Stimulated activated CD4-positive, alpha-beta T cell treated with anti-CD3 and anti-CD28 coated beads, Interleukin-1b, Interleukin-23, amount 100 ng/mL, for 48 hours (primary cell): Measurements from ENCODE around the gene RNF213.
"Not testable (repeated sequence)": the region's sequence is repeated elsewhere in the genome, so short reads cannot be mapped to it uniquely, and the experiment has no call there.

ENCODE experiments used
- DNase-seq: peaks from one replicate; pipeline ENCODE4 v3.0.0-alpha.2; 2020

The RNF213 gene

GRCh38 chr17:80225230-80225629 is 35.4 kb upstream of the RNF213 start:
- DNase-seq, result no peak

- no peak for DNase-seq
Observed at GRCh38 chr17:80227156-80227555, 33.5 kb upstream of the RNF213 start.

DNA sequence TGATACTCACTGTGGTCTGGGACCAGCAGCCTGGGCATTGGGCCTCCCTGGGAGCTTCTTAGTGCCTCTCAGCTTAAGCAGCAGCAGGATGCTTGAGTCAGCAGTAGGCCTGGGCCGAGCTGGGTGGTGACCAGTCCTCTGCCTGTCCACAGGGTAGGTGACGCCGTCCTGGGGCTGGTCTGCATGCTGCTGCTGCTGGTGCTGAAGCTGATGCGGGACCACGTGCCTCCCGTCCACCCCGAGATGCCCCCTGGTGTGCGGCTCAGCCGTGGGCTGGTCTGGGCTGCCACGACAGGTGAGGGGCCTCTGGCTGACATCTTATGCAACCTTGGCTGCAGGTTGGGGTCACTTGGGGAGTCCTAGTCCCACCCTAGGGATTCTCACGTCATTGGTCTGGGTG is 33.0 kb upstream of the RNF213 start:
- DNase-seq, result no peak

DNA sequence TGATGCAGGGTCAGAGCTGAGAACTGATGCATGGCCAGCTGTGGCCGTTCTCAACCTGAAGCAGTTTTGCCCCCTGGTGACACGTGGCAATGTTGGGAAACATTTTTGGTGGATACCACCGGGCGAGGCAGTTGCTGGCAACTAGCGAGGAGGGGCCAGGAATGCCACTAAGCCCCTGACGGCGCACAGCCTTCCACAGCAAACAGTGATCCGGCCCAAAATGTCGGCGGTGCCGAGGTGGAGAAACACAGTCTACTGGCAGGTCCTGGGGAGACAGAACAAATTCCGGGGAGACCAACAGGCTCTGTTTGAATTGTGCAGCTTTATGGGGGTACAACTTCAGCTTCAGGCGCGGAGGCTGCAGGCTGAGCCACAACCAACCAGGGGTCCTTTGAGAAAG is 32.2 kb upstream of the RNF213 start:
- no peak for DNase-seq

DNA sequence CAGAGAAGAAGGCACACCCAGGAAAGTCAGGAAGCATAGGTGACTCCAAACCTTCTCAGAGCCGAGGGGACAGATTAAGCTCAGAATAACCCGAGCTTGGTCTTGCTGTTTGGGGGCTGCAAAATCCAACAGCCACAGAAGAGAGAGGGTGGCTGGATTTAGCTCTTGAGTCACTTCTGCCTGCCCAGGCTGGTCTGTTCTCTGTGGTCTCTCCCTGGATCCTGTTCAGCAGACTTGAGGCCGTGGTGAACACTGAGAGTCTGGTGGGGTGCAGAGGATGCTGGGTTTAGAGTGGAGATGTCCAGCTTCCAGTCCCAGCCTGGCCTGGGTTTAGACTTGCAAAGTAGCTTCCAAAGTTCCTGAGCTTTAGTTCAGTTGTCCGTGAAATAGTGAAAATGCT is 31.6 kb upstream of the RNF213 start:
- no peak for DNase-seq

DNA sequence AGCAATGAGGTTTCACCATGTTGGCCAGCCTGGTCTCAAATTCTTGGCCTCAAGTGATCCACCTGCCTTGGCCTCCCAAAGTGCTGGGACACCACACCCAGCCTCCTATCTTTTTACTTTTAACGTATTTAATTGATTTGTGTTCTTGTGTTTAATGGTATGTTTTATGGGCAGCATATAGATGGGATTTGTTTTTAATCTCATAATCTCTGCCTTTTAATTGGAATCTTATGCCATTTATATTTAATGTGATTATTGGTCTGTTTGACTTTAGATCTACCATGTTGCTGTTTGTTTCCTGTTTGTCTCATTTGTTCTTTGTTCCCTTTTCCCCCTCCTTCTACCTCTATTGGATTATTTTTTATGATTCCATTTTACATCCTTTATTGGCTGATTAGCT is 28.2 kb upstream of the RNF213 start:
- DNase-seq, result no peak

GRCh38 chr17:80233202-80233601 is 27.4 kb upstream of the RNF213 start:
- no peak for DNase-seq

DNA sequence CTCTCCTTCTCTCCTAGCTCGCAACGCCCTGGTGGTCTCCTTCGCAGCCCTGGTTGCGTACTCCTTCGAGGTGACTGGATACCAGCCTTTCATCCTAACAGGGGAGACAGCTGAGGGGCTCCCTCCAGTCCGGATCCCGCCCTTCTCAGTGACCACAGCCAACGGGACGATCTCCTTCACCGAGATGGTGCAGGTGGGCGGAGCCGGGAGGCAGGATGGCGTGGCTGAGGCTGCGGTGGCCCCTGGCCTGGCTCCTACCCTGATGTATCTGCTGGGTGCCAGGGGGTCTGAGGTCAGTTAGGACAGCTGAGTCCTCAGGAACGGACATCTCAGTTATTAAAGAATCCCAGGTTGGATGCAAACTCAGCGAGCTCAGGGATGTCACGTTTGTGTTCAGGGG is 23.7 kb upstream of the RNF213 start:
- no peak for DNase-seq

- DNase-seq, result no peak
Observed at GRCh38 chr17:80237386-80237785, 23.3 kb upstream of the RNF213 start.

- DNase-seq, result no peak
Observed at GRCh38 chr17:80242505-80242904, 18.1 kb upstream of the RNF213 start.

DNA sequence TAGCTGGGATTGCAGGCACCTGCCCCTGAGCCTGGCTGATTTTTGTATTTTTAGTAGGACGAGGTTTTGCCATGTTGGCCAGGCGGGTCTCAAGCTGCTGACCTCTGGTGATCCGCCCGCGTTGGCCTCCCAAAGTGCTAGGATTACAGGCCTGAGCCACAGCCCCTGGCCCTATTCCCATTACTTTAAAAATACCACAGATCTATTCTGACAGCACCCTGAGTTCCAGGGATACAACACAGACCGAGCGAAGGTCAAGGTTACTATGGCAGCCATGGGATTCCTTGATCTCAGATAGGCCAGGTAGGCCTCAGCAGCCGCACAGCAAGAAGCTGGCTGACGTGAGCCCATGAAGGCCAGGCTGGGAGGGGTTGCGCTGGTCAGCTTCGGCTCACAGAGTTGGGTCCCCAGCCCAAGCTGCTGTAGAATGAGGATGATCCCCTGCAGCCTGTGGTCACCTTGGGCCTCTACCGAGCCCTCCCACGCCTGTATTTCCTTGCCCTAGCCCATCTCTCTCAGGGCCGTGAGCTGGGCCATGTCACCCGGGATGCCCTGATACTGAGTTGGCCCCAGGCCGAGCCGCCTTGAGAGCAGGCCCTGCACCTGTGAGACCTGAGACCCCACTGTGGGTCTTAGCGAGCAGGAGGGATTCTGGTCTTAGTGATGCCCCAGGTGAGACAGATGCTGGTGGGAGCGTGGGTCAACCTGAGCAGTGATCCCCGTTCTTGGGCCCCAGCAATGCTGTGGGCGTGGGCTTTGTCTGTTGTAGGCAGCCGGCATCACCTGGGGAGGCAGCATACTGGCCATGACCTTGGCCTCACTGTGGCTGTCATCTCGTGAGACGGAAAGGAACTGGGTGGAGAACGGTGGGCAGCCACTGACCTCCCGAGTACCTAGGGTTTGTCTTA is 16.9 kb upstream of the RNF213 start:
- DNase-seq, result no peak

DNA sequence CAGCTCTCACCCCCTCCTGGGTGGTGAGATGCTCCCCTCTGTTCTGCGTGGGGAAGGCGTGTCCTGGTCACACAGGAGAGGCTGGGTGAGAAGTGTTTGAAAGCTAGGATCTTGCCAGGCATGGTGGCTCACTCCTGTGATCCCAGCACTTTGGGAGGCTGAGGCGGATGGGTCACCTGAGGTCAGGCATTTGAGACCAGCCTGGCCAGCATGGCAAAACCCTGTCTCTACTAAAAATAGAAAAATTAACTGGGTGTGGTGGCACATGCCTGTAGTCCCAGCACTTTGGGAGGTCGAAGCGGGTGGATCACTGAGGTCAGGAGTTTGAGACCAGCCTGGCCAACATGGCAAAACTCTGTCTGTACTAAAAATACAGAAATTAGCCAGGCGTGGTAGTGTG is 16.2 kb upstream of the RNF213 start:
- not testable (repeated sequence) for DNase-seq

GRCh38 chr17:80244871-80245509 is 15.7 kb upstream of the RNF213 start:
- DNase-seq, result no peak

DNA sequence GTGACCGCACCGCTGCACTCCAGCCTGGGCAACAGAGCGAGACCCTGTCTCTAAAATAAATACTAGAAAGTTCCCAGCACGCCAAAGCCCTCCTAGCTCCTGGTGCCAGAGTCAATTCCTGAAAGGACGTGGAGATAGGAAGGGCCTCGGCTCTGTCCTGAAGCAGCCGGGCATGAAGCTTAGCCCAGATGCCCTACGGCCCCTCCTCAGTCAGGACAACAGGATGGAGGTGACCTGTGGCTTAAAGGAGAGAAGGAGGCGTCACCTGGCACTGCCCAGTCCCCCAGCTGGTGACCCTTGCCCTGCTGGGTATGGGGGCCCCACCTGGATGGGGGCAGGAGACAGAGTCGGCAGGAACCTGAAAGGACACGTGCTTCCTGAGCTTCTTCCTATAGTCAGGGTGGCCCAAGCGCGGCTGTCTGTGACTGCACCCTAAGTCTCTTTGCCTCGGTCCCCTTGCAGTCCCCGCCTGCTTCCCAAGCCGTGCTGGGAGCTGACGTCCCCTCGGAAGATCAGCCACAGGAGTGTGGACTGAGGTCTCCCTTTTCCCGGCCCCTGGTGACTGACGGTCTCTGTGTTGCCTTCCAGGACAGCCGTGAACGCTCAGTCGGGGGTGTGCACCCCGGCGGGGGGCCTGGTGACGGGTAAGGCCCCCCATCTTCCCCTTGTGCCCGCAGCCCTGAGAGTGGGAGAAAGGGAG is 14.9 kb upstream of the RNF213 start:
- DNase-seq, result no peak

DNA sequence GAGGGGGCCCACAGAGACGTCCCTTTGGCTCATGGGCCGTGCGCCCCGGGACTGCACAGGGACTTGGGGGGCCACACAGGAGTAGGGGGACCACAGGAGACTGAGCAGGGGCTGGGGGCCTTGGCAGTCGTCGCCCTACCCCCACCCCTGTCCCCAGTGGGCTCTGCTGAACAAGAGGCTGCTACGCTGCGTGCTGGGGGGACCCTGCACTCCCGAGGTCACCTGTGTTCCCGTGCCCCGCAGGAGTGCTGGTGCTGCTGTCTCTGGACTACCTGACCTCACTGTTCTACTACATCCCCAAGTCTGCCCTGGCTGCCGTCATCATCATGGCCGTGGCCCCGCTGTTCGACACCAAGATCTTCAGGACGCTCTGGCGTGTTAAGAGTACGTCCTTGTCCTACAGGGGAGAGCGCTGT is 14.4 kb upstream of the RNF213 start:
- no peak for DNase-seq

GRCh38 chr17:80246726-80247125 is 13.9 kb upstream of the RNF213 start:
- no peak for DNase-seq

GRCh38 chr17:80247561-80247960 is 13.1 kb upstream of the RNF213 start:
- no peak for DNase-seq

DNA sequence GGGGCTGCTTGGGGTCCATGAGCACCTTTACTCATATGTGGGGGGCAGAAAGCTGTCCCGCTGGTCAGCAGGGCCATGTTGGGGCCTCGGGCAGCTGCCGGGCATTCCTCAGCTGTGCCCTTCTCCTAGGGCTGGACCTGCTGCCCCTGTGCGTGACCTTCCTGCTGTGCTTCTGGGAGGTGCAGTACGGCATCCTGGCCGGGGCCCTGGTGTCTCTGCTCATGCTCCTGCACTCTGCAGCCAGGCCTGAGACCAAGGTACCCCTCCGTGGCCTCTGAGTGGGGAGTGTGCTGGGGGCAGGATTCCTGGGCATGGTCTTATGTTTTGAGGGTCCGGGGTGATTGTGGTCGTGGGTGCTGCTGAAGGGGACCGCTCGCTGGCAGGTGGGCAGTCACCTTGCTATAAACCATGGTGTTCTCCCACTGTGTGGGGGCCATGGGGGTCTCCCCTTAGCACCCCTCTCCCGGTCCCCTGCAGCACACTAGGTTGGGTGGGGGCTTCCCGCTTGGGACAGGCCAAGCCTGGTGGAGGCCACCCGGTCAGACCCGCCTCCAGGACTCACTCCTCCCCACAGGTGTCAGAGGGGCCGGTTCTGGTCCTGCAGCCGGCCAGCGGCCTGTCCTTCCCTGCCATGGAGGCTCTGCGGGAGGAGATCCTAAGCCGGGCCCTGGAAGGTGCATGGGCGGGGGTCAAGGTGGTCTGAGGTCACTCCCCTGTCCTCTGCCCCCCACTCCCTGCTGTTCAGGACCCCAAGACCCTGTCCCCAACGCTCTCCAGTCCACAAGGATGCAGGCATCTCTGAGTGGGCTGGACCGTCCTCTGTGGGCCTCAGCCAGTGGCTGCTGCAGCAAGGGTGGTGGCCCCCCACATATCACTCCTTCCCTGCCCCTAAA is 12.4 kb upstream of the RNF213 start:
- DNase-seq, result no peak

- no peak for DNase-seq
Observed at GRCh38 chr17:80248894-80249710, 11.6 kb upstream of the RNF213 start.

DNA sequence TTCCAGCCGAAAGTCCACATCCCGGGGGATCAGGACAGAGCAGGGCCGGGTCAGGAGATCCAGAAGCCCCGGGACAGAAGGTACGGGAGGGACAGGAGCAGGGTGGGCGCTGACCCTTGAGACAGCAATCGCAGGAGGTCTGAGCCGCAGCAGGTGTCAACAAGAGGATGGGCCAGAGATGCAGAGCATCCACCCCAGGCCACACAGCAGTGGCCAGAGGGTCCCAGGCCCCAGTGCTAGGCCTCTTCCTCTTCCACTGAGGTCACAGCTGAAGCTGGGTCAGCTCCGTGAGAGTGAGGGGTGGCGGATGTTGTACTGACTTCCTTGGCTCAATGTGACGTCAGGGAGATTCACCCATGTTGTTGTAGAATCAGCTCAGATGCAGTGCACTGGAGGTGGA is 8.7 kb upstream of the RNF213 start:
- DNase-seq, result no peak

GRCh38 chr17:80252871-80253270 is 7.8 kb upstream of the RNF213 start:
- DNase-seq, result peak; percentile 90
